GM18517 (cell line): ENCODE data around the gene ABCG2.

Experiments
- ATAC-seq: cut with Tn5 transposase; IDR thresholded peaks from one replicate; pipeline ENCODE4 v1.9.1; 2021; ENCODE audit warnings: mild to moderate bottlenecking, moderate library complexity; ENCODE audit not compliant: unreplicated experiment

ABCG2 gene

DNA sequence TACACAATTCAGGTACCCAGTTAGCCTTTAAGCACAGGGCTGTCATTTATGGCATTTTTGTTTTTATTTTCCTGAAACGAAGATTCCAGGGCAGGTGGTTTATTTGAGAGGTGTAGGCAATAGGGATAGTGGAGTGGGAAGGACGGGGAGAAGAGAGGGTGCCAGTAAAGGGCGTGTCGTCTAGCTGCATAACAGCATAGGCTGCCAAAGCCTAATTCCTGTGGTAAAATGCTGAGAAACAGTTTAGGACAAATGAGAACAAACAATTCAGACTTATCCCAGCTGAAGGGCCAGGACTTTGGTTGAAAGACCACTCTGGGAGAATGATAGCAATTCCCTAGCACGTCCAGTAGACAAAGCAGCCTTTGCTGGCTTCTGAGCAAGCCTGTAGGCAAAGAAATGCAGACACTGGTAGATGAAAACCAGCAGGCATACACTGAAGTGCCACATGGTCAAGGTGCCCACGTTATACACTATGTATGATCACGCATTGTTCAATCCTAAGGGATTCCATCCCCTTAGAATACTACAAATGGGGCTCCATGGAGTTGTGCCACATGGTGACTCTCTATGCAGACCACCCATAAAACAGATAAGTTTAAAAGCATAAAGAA, 80.4 kb downstream of the ABCG2 start:
- ATAC-seq: no peak

DNA sequence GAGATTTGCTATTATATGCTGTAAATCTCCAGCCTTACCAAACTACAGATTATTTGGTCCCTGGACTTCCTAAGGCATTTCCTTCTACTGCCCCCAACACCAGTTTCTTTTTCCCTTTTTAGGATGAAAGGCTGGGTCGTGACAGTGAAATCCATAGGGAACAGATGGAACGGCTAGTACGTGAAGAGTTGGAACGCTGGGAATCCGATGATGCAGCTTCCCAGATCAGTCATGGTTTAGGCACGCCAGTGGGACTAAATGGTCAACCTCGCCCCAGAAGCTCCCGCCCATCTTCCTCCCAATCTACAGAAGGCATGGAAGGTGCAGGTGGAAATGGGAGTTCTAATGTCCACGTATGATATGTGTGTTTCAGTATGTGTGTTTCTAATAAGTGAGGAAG, 83.1 kb downstream of the ABCG2 start:
- ATAC-seq: no peak

DNA sequence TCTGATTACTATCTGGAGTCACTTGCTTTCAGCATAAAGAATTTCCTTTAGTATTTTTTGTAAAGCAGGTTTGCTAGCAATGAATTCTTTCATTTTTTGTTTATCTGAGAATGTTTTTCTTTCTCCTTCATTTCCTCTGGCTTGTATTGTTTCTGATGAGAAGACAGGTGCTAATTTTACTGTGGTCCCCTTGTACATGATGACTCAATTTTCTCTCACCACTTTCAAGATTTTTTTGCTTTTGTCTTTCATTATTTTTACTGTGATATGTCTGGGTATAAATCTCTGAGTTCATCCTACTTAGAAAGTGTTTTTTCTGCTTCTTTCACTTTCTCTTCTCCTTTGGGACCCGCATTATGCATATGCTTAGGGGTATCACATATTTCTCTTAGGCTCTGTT, 88.4 kb downstream of the ABCG2 start:
- no peak for ATAC-seq

DNA sequence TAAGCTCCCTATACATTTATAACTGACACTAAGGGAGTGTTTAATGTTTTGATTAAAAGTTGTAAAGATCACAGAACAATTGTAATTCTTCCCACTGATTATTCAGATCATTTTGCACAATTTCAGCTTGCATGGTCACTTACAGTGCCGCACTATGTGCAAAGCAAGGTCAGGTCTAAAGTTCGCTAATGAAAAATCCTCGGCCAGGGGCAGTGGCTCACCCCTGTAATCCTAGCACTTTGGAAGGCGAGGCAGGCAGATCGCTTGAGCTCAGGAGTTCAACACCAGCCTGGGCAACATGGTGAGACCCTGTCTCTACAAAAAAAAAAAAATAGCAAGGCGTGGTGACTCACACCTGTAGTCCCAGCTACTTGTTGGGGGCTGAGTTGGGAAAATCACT, 94.0 kb downstream of the ABCG2 start:
- no peak for ATAC-seq

DNA sequence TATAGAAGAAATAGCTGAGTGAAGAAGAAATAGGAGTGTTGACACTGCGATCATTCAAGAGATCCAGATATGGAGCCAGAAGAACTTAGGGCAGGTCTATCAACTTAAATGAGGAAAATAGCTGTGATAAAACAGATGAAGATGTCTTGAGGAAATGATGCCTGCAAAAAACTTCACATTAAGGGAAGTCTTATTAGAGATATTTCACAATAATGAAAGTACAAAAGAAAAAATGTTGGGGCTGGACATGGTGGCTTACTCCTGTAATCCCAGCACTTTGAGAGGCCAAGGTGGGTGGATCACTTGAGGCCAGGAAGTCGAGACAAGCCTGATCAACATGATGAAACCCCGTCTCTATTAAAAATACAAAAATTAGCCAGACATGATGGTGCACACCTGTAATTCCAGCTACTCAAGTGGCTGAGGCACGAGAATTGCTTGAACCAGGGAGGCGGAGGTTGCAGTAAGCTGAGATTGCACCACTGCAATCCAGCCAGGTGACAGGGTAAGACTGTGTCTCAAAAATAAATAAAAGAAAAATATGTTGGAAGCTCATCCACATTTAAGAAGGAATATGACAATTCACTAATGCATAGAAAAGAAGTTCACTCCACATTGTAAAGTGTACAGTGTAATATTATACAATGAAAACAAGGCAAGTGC, 94.7 kb downstream of the ABCG2 start:
- no peak for ATAC-seq

DNA sequence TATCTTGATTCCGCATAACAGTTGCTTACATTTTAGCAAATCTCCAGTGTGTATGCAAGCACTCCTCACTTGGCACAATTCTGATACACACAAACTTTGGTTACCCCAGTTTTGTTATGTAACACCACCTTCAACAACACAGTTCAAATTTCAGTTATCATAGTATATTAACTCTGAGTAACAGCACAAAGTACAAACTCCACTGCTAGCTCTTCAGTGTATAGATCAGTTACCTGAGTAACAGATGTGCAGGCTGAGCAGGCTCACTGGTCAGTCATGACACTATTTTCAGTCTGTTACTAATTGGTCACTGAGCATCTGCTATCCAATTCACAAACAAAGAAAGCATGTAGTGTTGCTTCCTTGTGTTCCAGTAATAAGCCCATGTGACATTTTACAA, 95.6 kb downstream of the ABCG2 start:
- no peak for ATAC-seq

DNA sequence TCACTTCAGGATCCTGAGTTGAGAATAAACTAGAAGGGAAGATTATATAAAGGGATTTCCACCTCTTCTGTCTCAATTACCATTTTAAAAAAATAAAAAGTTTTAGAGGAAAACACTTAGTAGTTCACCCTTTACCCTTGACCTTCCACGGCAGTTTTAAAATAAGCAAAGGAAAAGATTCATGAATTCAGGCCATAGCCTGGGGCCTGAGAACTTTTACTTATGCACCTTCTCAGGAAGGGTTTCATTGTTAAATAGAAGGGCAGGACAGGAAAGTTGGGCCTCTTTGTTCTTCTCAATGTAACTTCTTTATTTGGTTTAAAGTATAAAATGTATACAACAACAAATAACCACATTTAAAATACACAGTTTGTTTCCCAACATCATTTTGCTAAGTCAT, 96.1 kb downstream of the ABCG2 start:
- ATAC-seq: no peak

DNA sequence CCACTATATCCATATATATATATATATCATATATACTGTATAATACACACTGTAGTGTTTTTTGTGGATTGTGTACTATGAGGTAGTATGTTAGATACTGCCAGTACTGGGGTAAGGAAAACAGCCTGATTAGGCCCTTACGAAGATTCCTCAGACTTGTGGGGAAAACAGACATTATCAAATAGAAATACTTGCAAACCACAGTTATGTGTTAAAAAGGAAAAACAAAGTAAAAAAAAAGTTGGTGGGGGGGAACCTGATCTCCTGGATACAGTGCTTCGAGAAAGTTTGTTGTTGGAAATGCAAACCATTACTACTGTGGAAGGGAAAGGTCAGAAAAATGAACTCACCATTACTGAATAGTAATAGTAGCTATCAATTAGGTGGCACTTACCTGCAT, 98.0 kb downstream of the ABCG2 start:
- ATAC-seq: no peak

DNA sequence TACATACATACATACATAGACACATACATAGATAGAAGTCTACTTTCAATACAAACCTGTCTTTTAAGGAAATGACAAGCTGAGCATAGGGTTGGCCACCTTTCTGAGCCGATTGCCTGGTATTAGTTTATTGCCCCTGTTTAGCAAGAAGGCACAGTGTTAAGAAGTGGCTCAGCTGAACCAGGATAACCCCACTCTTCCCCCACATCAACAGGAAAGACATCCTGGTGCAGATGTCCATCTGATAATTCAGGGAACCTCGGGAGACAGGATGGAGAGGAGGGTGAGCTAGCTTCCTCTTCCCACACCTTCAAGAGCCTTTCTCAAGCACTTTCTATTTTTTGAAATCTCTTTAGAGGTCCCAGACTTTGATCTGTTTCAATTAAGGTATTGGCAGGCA, 98.7 kb downstream of the ABCG2 start:
- no peak for ATAC-seq

DNA sequence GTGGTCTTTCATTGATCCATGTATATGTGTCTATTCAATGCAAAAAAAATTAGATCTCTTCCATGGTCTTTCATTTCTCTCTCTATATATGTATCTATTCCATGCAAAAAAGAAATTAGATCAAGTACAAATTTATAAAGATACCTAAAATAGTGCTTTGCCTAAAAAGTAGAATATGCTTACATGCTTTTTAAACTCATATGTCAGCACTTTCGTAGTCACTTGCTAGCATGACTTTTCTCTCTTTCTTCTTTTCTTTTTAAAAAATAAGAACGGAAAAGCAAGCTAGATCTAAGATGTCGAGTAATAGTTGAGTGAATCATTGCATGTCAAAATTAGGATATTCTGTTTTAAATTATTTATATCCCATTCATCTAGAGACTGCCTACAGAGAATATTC, 100.1 kb downstream of the ABCG2 start:
- ATAC-seq: no peak

DNA sequence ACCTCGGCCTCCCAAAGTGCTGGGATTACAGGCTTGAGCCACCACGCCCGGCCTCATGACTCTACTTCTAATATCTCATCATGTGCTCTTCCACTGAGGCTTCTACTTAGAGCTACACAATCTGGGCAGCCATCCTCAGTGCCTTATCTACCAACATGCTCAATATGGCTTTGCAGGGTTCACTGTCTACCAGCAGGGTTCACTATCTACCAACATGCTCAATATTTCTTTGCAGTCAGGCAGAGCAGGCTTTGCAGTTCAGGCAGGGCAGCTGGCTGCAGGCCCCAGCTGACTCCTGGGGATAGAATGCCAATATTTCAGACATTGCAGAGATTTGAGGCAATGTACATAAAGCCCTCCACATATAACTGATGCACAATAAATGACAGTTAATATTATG, 103.5 kb downstream of the ABCG2 start:
- no peak for ATAC-seq

DNA sequence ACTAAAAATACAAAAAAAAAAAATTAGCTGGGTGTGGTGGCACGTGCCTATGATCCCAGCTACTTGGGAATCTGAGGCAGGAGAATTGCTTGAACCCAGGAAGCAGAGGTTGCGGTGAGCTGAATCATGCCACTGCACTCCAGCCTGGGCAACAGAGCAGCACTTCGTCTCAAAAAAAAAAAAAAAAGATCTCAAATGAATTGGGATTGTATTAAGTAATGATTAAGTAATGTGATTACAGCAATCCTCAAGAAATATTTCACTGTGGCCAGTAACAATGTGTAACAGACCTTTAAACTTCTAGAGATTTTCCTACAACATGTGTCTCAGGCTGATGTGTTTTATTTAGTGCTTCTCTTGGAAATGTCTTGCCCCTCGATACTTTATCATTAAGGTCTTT, 104.2 kb downstream of the ABCG2 start:
- ATAC-seq: no peak

DNA sequence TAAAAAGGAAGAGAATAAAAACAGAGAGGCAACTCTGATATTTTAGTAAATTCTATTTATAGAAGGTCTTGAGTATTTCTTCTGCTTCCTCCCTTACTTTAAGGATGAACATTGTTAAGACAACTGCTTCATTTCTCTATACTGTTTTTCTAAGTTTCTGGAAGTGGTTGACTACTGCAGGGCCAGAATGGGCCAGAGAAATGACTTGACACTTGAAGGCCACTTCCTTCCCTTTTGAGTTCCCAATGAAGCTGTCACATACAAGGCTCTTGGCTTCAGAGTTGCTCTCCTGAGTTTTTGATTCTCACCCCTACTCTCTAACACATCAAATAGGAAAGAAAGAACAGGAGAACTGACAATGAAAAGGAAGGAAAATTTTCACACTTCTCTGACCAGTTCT, 113.4 kb downstream of the ABCG2 start:
- ATAC-seq: no peak

DNA sequence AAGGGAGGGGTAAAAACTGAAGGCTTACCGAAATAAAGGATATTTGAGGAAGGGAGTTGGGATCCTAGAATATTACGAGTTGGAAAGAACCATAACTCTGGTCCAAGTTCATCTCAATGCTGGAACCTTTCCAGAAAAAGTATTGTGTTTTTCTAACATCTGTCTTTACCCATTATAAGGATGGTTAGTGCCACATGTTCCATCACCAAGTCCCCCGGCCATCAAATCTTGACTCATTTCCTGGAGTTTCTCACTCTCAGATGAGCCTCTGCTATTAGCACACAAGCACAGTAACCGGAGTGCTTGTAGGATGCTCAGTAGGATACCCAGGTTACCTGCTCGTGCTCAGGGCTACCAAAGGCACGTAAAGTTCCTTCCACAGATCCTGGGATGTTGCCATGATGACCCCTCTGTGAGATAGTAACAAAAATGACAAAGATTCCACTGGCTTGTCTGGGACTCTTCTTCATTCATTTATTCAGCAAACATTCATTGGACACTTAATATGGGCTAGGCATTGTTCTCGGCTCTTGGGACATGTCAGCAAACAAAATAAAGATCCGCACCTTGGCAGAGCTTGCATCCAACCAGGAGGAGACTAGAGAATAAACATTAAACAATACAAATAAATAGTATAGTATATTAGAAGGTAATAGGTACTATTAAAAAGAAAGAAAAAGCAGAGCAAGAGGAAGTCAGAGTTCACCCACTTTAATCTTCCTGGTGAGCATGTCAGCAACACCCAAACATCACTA, 114.7 kb downstream of the ABCG2 start:
- no peak for ATAC-seq

DNA sequence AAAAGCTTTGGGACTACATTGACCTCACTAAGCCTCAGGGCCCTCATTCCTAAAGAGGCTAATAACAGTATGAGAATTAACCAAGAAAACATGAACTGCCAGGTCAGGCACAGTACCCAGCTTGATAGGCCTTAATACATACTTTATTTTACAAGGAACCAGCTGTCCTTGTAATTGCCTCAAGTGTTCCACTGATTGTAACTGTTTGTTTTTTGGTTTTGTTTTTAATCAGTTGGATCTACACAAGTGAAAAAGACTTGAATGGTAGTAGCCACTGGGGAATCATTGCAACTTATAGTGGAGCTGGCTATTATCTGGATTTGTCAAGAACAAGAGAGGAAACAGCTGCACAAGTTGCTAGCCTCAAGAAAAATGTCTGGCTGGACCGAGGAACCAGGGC, 115.4 kb downstream of the ABCG2 start:
- ATAC-seq: no peak

DNA sequence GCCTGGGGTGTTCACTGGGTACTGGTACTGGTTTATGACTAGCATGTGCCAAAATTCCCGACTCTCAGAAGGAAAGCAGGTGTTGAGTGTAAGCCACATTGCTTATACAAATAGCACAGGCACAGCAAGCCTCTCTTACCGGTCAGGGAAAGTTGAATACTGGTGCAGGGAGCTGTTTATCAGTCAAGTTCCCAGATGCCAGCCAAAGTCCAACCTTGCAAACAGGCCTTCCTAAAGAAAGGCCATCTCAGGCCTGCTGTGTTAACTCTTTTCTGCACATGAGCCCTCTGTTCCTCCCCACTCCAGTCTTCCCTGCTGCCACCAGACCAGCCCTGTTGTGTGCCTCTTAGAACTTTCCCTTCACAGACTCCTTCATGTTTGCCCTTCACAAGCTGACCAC, 116.8 kb downstream of the ABCG2 start:
- ATAC-seq: no peak

DNA sequence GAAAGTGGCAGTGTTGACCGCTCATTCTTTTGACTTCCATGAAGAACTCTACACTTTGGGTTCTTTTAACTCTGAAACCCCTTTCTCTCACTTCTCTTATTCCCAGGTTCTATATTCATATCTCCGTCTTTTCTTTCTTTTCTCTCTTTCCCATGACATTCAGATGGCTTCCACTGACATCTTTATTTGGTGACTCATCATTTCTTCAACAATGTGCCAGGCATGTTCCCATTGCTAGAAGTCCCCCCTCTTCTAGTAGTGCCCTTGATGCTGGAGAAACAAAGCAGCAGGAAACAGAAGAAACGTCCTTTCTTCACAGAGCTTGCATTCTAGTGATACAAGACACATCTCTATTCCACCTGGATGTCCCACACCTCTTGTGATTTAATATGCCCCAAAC, 117.7 kb downstream of the ABCG2 start:
- ATAC-seq: no peak
